Upper lobe of left lung (tissue), 6 donors: ENCODE measurements around the gene THSD7A. TPM values are rescaled to one million over a fixed set of nuclear protein-coding genes. Genes with fewer than 3 reads are reported as not detected.

Experiments used
- ATAC-seq, 2 donors: fragments of 200-7000 bp; cut with Tn5 transposase; one replicate each; pipeline ENCODE4 v1.9.1; 2022; ENCODE audit warnings: mild to moderate bottlenecking in 2 of 2, moderate library complexity in 2 of 2; ENCODE audit not compliant: low FRiP score in 2 of 2
- DNase-seq, 2 donors: peaks; one replicate each; pipeline ENCODE4 v3.0.0-alpha.2; 2019 to 2020
- H3K27ac ChIP-seq, 4 donors: fragments of 200-600 bp; sonication (generic); one replicate each; pipeline ENCODE4 v1.5.1; 2016 to 2019
- H3K27me3 ChIP-seq, 4 donors: fragments of 200-600 bp; sonication (generic); one replicate each; pipeline ENCODE4 v1.5.1; 2017 to 2019
- H3K36me3 ChIP-seq, 4 donors: fragments of 200-600 bp; sonication (generic); one replicate each; pipeline ENCODE4 v1.5.1; 2016 to 2019
- H3K4me1 ChIP-seq, 4 donors: fragments of 200-600 bp; sonication (generic); one replicate each; pipeline ENCODE4 v1.5.1; 2018 to 2019
- H3K4me3 ChIP-seq, 4 donors: fragments of 200-600 bp; sonication (generic); one replicate each; pipeline ENCODE4 v1.5.1; 2017 to 2019; ENCODE audit warnings: mild to moderate bottlenecking in 2 of 4, moderate library complexity in 1 of 4
- H3K9me3 ChIP-seq, 4 donors: fragments of 200-600 bp; sonication (generic); one replicate each; pipeline ENCODE4 v1.5.1; 2018 to 2019
- EP300 ChIP-seq, 4 donors: sonication (generic); formaldehyde crosslinking; IDR thresholded peaks; one replicate each; pipeline ENCODE4 v1.5.1; 2017; ENCODE audit warnings: antibody characterized with exemption in 4 of 4, control low read depth in 2 of 4
- POLR2A ChIP-seq, 4 donors: fragments of 450-650 bp; IDR thresholded peaks; one replicate each; pipeline ENCODE4 v1.5.1; 2016 to 2017; ENCODE audit warnings: antibody characterized with exemption in 4 of 4, mild to moderate bottlenecking in 2 of 4
- POLR2AphosphoS5 ChIP-seq, 2 donors: sonication (generic); formaldehyde crosslinking; IDR thresholded peaks; one replicate each; pipeline ENCODE4 v1.5.1; 2017; ENCODE audit warnings: antibody characterized with exemption in 2 of 2
- WGBS, 2 donors: methylation state at CpG; one replicate each; pipeline ENCODE4 v1.1.5; 2017 to 2018; 5-methylcytosine and 5-hydroxymethylcytosine counted together
- total RNA-seq, 6 donors: library from RNA; depleted of rRNA in 4 of 6; stranded (reverse); fragments of >200 nt in 4 of 6; gene quantifications; one replicate each; pipeline versions ENCODE4 v1.1.0 to v1.2.1, GENCODE V29; 2016 to 2021
- TF ChIP-seq, protein P1 (sequence below), 6 experiments: fragments of 450-650 bp in 4 of 6; fragments of 200-600 bp in 2 of 6; sonication (generic) in 2 of 6; IDR thresholded peaks; one replicate each; pipeline ENCODE4 v1.5.1; 2016 to 2019; ENCODE audit warnings: antibody characterized with exemption in 6 of 6
- donor health status: DM: no; HTN: no; CAD: no; lungs with moderate emphysema.
- donor health status: DM: no; HTN: yes; CAD: no; lungs with severe emphysema.

THSD7A gene
- total RNA-seq, 6 donors from 2014 or later = 5.1 to 15.7 (median 7.0) TPM

DNA sequence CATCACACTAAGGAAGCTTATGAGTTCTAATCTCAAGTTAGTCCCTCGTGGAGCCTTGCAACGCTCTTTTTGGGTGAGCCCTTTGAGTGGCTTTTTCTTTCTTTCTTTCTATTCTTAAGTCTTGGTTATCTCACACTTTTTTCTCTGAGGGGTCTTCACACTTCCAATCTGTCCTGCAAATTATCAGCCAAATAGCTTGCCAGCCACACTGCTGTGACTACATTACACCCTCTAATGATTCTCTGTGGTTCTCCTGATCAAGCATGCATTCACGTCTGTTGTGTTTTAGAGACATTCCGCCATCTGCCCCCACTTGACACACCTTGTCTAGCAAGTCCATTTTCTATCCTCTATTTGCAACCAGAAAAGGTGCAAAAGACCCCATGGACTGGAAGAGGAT lies 340.2 kb downstream of the THSD7A start:
- Histone ChIP-seq H3K9me3 (no peaks in the 10 kb centered on the region), H3K27ac (no peak overlapping the region), H3K27me3 (no peaks in the 10 kb centered on the region), H3K4me3 (no peak overlapping the region), H3K36me3 (no peaks in the 10 kb centered on the region), H3K4me1 (no peaks in the 10 kb centered on the region)
- ATAC-seq (no peak), DNase-seq (no peak)
- 84 to 90% methylated on average over 4 of the region's 4 CpGs for WGBS, 2 donors
- TF ChIP-seq, protein P1, sequence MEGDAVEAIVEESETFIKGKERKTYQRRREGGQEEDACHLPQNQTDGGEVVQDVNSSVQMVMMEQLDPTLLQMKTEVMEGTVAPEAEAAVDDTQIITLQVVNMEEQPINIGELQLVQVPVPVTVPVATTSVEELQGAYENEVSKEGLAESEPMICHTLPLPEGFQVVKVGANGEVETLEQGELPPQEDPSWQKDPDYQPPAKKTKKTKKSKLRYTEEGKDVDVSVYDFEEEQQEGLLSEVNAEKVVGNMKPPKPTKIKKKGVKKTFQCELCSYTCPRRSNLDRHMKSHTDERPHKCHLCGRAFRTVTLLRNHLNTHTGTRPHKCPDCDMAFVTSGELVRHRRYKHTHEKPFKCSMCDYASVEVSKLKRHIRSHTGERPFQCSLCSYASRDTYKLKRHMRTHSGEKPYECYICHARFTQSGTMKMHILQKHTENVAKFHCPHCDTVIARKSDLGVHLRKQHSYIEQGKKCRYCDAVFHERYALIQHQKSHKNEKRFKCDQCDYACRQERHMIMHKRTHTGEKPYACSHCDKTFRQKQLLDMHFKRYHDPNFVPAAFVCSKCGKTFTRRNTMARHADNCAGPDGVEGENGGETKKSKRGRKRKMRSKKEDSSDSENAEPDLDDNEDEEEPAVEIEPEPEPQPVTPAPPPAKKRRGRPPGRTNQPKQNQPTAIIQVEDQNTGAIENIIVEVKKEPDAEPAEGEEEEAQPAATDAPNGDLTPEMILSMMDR (IDR thresholded peaks at IDR 0.05) = no peak
- TF ChIP-seq POLR2A (IDR thresholded peaks at IDR 0.05) = no peak
- no peak for TF ChIP-seq EP300 (IDR thresholded peaks at IDR 0.05)
- no peak for TF ChIP-seq POLR2AphosphoS5 (IDR thresholded peaks at IDR 0.05)

DNA sequence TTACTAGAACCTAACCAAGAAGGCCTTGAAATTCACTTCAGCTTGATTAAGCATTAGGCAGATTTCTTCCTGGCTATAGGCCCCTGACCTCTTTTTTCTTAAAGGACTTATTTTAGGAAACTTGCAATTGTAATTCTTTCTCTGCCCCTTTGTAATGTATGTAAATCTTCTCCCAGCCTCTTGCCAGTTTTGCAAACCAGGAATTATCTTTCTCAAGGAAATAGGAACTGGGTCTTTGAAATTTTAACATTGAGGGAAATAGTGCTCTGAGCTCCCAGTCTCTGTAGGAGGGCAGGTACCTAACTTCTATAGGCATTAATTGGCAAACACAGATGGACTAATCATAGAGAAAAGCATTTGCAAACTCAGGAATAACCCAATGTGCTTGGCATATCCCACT lies 342.7 kb downstream of the THSD7A start:
- no peak overlapping the region for H3K4me3 ChIP-seq
- no peaks in the 10 kb centered on the region for H3K9me3 ChIP-seq
- H3K27ac ChIP-seq = no peak overlapping the region
- H3K27me3 ChIP-seq = no peaks in the 10 kb centered on the region
- TF ChIP-seq EP300 (IDR thresholded peaks at IDR 0.05) (no peak), POLR2AphosphoS5 (IDR thresholded peaks at IDR 0.05) (no peak), POLR2A (IDR thresholded peaks at IDR 0.05) (no peak)
- TF ChIP-seq, protein P1 (IDR thresholded peaks at IDR 0.05) = no peak
- H3K4me1 ChIP-seq = no peaks in the 10 kb centered on the region
- H3K36me3 ChIP-seq = no peaks in the 10 kb centered on the region
- no peak for DNase-seq
- ATAC-seq = no peak

DNA sequence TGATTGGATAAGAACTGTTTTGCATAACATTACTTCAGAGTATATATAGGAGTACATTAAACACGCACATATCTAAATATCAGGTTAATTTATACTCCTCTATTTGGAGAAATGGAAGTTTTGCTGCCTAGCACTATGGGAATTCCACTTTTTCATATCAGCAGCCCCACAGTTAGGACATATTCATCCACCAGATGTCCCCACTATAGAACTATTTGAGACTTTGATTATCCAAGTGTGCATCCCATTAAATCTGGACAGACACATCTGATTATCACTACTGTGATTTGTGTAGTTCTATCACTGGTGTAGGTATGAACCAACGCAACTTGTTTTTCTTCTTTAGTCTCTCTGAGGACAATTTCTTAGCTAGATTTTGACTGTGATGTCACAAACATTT lies 345.7 kb downstream of the THSD7A start:
- Histone ChIP-seq H3K27ac (no peak overlapping the region), H3K36me3 (no peaks in the 10 kb centered on the region), H3K4me3 (no peak overlapping the region), H3K9me3 (no peaks in the 10 kb centered on the region), H3K4me1 (no peaks in the 10 kb centered on the region), H3K27me3 (no peaks in the 10 kb centered on the region)
- TF ChIP-seq, protein P1 (IDR thresholded peaks at IDR 0.05) = no peak
- no peak for TF ChIP-seq POLR2A (IDR thresholded peaks at IDR 0.05)
- no peak for TF ChIP-seq POLR2AphosphoS5 (IDR thresholded peaks at IDR 0.05)
- no peak for TF ChIP-seq EP300 (IDR thresholded peaks at IDR 0.05)
- ATAC-seq (no peak), DNase-seq (no peak)
- 46 to 65% methylated on average over 2 of the region's 2 CpGs for WGBS, 2 donors

DNA sequence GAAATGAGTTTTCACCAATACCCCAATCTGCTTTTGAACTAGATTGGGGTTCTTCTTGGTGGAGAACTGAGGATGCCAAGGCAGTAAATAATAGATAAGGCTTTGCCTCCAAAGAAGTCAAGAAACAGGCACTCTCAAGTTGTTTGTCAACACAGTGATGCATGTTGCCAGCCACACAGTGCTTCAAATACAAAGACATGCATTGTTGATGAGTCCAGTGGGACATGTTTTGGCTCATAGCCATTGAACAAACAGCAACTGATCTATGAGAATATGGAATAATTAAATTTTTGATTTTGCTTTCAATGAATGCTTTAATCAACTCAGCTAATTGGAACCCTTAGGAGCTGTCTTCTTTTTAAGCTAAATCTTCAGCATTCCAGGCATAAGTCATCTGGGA lies 346.4 kb downstream of the THSD7A start:
- ATAC-seq = no peak
- Histone ChIP-seq H3K27me3 (no peaks in the 10 kb centered on the region), H3K9me3 (no peaks in the 10 kb centered on the region), H3K36me3 (no peaks in the 10 kb centered on the region), H3K27ac (no peak overlapping the region), H3K4me1 (no peaks in the 10 kb centered on the region), H3K4me3 (no peak overlapping the region)
- no peak for DNase-seq
- TF ChIP-seq EP300 (IDR thresholded peaks at IDR 0.05) = no peak
- TF ChIP-seq POLR2AphosphoS5 (IDR thresholded peaks at IDR 0.05) = no peak
- TF ChIP-seq, protein P1 (IDR thresholded peaks at IDR 0.05) = no peak
- no peak for TF ChIP-seq POLR2A (IDR thresholded peaks at IDR 0.05)

DNA sequence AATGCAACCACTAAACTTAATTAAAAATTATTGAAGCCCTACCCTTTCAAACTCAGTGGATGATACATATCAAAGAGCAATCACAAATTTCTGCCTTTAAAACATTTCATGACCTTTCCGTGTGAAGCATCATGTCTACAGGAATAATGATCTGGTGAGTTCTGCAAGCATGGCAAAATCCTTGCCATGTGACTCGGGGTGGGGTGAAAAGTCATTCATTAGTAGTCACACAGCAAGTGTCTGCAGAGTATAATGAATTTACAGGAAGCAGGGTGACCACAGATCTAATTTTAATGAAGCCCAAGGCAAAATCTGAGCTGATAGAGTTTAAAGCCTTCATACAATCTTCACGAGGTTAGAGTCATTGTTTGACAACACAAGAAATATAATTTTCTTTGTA lies 351.9 kb downstream of the THSD7A start:
- DNase-seq = no peak
- ATAC-seq = no peak
- no peaks in the 10 kb centered on the region for H3K36me3 ChIP-seq
- H3K27ac ChIP-seq = no peak overlapping the region
- TF ChIP-seq EP300 (IDR thresholded peaks at IDR 0.05) (no peak), POLR2AphosphoS5 (IDR thresholded peaks at IDR 0.05) (no peak), POLR2A (IDR thresholded peaks at IDR 0.05) (no peak)
- TF ChIP-seq, protein P1 (IDR thresholded peaks at IDR 0.05) = no peak
- no peak overlapping the region for H3K4me3 ChIP-seq
- no peaks in the 10 kb centered on the region for H3K4me1 ChIP-seq
- 66 to 71% methylated on average over 3 of the region's 3 CpGs for WGBS, 2 donors
- no peaks in the 10 kb centered on the region for H3K9me3 ChIP-seq
- H3K27me3 ChIP-seq = no peaks in the 10 kb centered on the region
